ENCODE measurements around the gene RASL10A. TPM values are rescaled to one million over a fixed set of nuclear protein-coding genes. Genes with fewer than 3 reads are reported as not detected.

Gene RASL10A
- total and polyA plus RNA-seq, 2 experiments from 2014 or later = 1.6 to 3.0 TPM

DNA sequence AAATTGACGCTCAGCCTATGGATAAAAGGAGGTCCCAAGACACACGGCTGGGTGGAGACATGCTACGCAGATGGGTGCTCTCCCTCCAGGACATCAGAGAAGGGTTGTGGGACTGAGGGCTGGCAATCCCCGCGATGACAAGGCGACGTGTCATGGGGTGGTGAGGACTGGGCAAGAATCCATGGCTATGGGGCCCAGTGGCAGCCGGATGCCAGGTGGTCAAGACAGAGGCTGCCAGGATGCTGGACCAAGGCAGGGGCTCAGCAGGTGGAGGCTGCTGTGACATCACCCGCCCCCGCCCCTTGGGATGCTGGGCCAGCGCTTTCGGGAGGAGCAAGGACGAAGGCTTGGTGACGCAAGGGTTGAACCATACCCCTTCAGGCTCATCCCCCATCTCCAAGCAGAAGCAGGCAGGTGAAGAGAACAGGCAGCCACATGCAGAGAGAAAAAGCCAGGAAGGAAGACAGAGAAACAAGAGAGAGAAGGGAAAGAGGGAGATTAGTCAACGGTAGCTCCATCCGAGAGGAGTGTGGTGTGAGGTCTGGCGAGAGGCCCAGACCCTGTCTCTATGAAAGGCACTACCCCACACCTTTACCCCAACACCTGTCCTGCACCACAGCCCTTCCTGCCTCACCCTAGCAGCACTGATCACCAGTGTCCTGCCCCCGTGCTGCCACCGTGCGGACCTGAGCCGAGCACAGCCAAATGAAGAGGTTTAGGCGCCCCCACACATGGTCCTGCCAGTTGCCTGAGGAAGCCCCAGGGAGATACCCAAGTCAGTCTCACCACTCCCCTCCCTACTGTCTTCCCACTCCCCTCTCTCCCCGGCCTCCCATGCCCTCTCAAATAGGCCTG lies 24.1 kb upstream of the RASL10A start:
- Mint-ChIP-seq H3K27ac (no peak overlapping the region), H3K27me3 (ENCODE audit: insufficient read depth, low read depth, poor library complexity) (peaks cover 4% of the 10 kb centered on the region), H3K9me3 (no peaks in the 10 kb centered on the region), H3K4me3 (no peak overlapping the region), H3K36me3 (ENCODE audit: low read depth) (peaks cover 50% of the 10 kb centered on the region), H3K4me1 (no peaks in the 10 kb centered on the region)
- no peak for DNase-seq (ENCODE audit: low spot score)
- Histone ChIP-seq H3K36me3 (ENCODE audit: insufficient read depth) (peaks cover 8% of the 10 kb centered on the region; the same call in 1 of the 2 replicates), H3K27ac (ENCODE audit: low read depth) (no peak overlapping the region), H3K4me3 (no peak overlapping the region), H4K20me1 (replicated peaks; ENCODE audit: insufficient read depth) (no peaks in the 10 kb centered on the region; the same call in 1 of the 2 replicates), H3K4me2 (no peak overlapping the region), H3F3A (replicated peaks; ENCODE audit: low read depth) (no peaks in the 10 kb centered on the region), H3K4me1 (ENCODE audit: insufficient read depth) (no peaks in the 10 kb centered on the region), H3K27me3 (ENCODE audit: insufficient read depth) (no peaks in the 10 kb centered on the region), H3K79me2 (replicated peaks; ENCODE audit: insufficient read depth) (no peaks in the 10 kb centered on the region), H2AFZ (no peak overlapping the region), H3K9me2 (ENCODE audit: insufficient read depth) (no peaks in the 10 kb centered on the region)
- ATAC-seq = no peak
- TF ChIP-seq EZH2phosphoT487 (IDR thresholded peaks at IDR 0.05; ENCODE audit: unreplicated experiment) (no peak), EZH2 (IDR thresholded peaks at IDR 0.05; ENCODE audit: low read depth, unreplicated experiment) (no peak), ZNF331 (CRISPR knock-in tag; IDR thresholded peaks at IDR 0.05; ENCODE audit: low read depth) (no peak), NANOG (IDR thresholded peaks at IDR 0.05; ENCODE audit: borderline replicate concordance) (no peak)
- TF ChIP-seq, protein P1, sequence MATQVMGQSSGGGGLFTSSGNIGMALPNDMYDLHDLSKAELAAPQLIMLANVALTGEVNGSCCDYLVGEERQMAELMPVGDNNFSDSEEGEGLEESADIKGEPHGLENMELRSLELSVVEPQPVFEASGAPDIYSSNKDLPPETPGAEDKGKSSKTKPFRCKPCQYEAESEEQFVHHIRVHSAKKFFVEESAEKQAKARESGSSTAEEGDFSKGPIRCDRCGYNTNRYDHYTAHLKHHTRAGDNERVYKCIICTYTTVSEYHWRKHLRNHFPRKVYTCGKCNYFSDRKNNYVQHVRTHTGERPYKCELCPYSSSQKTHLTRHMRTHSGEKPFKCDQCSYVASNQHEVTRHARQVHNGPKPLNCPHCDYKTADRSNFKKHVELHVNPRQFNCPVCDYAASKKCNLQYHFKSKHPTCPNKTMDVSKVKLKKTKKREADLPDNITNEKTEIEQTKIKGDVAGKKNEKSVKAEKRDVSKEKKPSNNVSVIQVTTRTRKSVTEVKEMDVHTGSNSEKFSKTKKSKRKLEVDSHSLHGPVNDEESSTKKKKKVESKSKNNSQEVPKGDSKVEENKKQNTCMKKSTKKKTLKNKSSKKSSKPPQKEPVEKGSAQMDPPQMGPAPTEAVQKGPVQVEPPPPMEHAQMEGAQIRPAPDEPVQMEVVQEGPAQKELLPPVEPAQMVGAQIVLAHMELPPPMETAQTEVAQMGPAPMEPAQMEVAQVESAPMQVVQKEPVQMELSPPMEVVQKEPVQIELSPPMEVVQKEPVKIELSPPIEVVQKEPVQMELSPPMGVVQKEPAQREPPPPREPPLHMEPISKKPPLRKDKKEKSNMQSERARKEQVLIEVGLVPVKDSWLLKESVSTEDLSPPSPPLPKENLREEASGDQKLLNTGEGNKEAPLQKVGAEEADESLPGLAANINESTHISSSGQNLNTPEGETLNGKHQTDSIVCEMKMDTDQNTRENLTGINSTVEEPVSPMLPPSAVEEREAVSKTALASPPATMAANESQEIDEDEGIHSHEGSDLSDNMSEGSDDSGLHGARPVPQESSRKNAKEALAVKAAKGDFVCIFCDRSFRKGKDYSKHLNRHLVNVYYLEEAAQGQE (IDR thresholded peaks at IDR 0.05; ENCODE audit: unreplicated experiment) = no peak
- TF ChIP-seq, protein P2, sequence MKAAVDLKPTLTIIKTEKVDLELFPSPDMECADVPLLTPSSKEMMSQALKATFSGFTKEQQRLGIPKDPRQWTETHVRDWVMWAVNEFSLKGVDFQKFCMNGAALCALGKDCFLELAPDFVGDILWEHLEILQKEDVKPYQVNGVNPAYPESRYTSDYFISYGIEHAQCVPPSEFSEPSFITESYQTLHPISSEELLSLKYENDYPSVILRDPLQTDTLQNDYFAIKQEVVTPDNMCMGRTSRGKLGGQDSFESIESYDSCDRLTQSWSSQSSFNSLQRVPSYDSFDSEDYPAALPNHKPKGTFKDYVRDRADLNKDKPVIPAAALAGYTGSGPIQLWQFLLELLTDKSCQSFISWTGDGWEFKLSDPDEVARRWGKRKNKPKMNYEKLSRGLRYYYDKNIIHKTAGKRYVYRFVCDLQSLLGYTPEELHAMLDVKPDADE (IDR thresholded peaks at IDR 0.05) = no peak
- TF ChIP-seq, protein P3, sequence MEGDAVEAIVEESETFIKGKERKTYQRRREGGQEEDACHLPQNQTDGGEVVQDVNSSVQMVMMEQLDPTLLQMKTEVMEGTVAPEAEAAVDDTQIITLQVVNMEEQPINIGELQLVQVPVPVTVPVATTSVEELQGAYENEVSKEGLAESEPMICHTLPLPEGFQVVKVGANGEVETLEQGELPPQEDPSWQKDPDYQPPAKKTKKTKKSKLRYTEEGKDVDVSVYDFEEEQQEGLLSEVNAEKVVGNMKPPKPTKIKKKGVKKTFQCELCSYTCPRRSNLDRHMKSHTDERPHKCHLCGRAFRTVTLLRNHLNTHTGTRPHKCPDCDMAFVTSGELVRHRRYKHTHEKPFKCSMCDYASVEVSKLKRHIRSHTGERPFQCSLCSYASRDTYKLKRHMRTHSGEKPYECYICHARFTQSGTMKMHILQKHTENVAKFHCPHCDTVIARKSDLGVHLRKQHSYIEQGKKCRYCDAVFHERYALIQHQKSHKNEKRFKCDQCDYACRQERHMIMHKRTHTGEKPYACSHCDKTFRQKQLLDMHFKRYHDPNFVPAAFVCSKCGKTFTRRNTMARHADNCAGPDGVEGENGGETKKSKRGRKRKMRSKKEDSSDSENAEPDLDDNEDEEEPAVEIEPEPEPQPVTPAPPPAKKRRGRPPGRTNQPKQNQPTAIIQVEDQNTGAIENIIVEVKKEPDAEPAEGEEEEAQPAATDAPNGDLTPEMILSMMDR (conservative IDR thresholded peaks at IDR 0.05; ENCODE audit: low read depth in 2 of 2) = no peak

Data from GM23338 (cell line).